ENCODE measurements around the gene BCAR3.

GRCh38 chr1:93672069-93672468, 9.6 kb downstream of the BCAR3 start:
- TF ChIP-seq CTCF (conservative IDR thresholded peaks at IDR 0.05 in 1 of 2, IDR thresholded peaks at IDR 0.05 in 1 of 2; ENCODE audit: extremely low read depth in 1 of 2, insufficient read depth in 1 of 2, low read depth in 1 of 2, low read length in 2 of 2) (no peak), EZH2 (IDR thresholded peaks at IDR 0.05; ENCODE audit: borderline replicate concordance, low read length) (no peak)

Data from mammary epithelial cell (primary cell).